GM20000 (cell line): ENCODE data around the gene NSD1.
A peak's percentile ranks its signal among the peaks of the same experiment; 100 is the strongest.

Experiments
- DNase-seq: peaks from one replicate; pipeline ENCODE4 v3.0.0; 2012; ENCODE audit warnings: low spot score
- TF ChIP-seq, protein P1 (sequence below): IDR thresholded peaks from 2 replicates; pipeline ENCODE4 v1.5.1; 2012; ENCODE audit warnings: mild to moderate bottlenecking, control low read depth; ENCODE audit errors: extremely low read depth, missing control alignments

The NSD1 gene

DNA sequence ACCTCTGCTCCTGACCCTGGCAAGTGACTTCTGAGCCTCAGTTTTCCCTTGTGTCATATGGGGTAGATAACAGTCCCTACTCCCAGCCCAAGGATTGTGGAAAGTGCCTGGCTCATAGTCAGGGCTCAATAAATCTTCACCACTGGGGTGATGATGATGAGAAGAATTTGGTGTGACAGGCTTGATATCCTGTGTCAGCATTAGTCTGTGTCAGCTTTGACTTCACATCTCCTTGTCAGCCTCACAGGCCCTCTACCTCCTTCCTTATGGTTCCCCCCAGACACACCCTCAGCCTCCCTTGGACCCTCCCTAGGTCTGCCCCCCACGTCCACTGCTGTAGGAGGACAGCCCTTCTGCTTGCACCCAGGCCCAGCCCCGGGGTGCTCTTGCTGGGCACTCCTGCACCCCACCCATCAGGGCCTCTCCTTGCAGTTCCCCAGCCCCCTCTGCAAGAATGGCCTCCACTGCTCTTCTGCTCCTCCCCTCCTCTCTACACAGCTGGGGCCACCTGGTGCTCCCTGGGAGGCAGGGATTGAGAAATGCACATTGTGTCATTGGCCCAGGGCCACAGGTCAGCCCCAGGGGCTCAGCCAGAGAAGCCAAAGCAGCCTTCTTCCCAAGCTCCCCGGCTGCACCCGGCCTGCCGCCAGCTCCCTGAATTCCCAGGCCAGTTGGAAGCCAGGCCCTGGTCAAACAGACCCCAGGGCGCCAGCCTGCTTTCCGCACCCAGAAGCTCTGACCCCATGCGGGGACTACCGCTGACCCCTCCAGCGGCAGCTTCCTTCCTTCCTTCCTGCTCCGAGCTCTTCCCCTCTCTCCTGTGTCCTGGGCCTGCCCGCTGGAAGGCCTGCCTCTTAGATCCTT is 39.1 kb upstream of the NSD1 start:
- TF ChIP-seq, protein P1, sequence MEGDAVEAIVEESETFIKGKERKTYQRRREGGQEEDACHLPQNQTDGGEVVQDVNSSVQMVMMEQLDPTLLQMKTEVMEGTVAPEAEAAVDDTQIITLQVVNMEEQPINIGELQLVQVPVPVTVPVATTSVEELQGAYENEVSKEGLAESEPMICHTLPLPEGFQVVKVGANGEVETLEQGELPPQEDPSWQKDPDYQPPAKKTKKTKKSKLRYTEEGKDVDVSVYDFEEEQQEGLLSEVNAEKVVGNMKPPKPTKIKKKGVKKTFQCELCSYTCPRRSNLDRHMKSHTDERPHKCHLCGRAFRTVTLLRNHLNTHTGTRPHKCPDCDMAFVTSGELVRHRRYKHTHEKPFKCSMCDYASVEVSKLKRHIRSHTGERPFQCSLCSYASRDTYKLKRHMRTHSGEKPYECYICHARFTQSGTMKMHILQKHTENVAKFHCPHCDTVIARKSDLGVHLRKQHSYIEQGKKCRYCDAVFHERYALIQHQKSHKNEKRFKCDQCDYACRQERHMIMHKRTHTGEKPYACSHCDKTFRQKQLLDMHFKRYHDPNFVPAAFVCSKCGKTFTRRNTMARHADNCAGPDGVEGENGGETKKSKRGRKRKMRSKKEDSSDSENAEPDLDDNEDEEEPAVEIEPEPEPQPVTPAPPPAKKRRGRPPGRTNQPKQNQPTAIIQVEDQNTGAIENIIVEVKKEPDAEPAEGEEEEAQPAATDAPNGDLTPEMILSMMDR, result no peak
- peak; percentile 36 for DNase-seq

DNA sequence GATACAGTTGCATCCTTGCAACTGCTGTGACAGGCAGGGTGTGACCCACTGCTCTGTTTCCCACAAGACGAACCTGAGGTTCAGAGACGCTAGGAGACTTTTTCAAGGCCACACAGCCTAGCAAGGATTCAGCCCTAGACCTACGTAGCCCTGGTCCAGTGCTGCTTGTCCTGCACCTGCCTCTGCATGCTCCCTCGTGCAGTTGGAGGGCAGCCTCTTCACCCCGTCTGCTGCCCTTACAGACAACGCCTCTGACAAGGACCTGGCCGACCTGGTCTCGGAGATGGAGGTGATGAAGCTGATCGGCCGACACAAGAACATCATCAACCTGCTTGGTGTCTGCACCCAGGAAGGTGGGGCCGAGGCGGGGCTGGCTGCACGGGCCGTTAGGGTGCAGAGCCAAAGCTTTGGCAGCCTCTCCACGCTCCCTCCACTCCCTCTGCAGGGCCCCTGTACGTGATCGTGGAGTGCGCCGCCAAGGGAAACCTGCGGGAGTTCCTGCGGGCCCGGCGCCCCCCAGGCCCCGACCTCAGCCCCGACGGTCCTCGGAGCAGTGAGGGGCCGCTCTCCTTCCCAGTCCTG is 38.4 kb upstream of the NSD1 start:
- TF ChIP-seq, protein P1, result no peak

DNA sequence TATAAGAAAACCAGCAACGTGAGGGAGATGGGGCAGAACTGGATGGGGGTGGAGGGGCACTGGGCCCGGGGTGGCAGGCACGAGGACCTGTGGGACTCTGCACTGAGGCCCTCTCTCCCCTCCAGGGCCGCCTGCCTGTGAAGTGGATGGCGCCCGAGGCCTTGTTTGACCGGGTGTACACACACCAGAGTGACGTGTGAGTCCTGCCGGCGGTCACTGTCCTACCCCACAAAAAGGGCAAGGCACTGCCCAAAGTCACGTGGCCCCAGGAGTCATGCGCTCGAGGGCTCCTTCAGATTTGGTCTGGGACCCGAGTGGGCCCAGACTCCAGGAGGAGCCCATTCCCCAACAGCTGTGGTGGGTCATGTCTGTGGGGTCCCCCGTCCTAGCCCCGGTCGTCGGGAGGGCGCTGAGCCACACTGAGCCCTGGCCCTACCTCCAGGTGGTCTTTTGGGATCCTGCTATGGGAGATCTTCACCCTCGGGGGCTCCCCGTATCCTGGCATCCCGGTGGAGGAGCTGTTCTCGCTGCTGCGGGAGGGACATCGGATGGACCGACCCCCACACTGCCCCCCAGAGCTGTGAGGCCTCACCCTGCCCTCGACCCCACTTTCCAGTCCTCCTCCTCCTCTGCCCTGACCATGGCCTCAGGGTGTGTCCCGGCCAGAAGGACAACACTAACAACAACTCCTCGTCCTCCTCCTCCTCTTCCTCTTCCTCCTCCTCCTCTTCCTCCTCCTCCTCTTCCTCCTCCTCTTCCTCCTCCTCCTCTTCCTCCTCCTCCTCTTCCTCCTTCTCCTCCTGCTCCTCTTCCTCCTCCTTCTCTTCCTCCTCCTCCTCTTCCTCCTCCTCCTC is 37.2 kb upstream of the NSD1 start:
- peak; percentile 38 for DNase-seq
- TF ChIP-seq, protein P1, result no peak

More for the DNA sequence above, 38.4 kb upstream of the NSD1 start:
- DNase-seq, result peak; percentile 25

DNA sequence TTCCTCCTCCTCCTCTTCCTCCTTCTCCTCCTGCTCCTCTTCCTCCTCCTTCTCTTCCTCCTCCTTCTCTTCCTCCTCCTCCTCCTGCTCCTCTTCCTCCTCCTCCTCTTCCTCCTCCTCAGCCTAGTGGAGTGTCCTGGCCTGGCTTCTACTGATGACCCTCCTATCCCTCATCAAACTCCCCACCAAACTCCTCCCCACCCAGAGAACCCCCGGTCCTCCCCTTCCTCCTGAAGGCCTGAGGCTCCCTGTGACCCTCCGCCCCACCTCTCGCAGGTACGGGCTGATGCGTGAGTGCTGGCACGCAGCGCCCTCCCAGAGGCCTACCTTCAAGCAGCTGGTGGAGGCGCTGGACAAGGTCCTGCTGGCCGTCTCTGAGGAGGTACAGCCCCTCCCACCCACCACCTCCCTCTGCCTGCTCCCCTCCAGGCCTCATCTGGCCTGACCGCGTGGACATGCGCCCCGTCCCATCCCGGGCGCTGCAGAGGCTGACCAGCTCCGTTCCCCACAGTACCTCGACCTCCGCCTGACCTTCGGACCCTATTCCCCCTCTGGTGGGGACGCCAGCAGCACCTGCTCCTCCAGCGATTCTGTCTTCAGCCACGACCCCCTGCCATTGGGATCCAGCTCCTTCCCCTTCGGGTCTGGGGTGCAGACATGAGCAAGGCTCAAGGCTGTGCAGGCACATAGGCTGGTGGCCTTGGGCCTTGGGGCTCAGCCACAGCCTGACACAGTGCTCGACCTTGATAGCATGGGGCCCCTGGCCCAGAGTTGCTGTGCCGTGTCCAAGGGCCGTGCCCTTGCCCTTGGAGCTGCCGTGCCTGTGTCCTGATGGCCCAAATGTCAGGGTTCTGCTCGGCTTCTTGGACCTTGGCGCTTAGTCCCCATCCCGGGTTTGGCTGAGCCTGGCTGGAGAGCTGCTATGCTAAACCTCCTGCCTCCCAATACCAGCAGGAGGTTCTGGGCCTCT is 36.3 kb upstream of the NSD1 start:
- DNase-seq, result peak; percentile 24
- TF ChIP-seq, protein P1, result no peak

DNA sequence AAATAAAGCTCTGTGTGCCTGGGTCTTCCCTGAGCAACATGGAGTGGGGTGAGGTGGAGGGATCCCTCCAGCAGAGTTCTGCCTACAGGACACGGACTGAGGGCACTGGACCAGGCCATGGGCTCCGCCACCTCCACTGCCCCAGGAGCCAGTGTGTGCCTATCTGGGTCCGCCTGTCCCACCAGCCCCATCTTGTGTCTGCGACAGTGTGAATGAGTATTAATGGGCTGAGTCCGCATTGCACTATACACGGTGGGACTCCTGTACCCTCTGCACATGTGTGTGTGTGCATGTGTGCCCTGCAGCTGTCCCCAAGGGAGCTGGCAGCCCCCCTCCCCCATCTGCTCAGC is 35.5 kb upstream of the NSD1 start:
- TF ChIP-seq, protein P1, result no peak
- no peak for DNase-seq

DNA sequence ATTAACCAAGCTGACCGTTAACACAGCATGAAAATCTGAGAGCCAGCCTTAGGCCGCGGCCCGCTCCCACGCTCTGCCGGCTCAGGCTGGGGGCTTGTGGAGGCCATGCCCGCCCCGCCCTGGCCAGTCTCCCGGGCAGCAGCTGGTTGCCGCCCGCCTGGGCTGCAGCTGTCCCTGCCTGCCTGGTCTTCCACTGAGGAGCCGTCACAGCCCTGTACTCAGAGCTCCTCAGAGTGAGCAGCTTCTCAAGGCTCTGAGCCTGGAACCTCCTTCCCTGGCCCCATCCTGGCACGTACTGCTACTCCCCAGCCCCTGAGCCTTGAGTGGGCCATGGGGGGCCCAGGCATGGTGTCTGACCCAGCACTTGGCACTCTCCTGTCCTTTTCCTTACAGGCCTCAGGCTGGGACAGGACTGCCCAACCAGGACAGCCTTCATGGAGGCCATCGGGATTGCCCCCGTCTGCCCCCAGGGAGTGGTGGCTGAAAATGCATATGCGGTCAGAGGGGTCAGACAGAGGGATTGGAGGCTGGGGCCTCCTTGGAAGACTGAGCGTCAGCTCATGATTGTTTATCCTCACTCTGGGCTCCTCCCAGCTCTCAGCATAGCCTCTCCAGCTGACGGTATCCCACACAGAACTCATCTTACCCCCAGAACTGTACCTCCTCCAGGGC is 35.0 kb upstream of the NSD1 start:
- DNase-seq, result no peak
- TF ChIP-seq, protein P1, result no peak
